GM13976 (cell line): ENCODE data around the gene TUBGCP3.

ENCODE experiments used
- DNase-seq: peaks from one replicate; pipeline ENCODE4 v3.0.0; 2012; ENCODE audit warnings: low spot score
- CTCF ChIP-seq: IDR thresholded peaks from 2 replicates; pipeline ENCODE4 v1.5.1; 2012; ENCODE audit warnings: borderline replicate concordance, mild to moderate bottlenecking; ENCODE audit not compliant: insufficient read depth; ENCODE audit errors: extremely low read depth, missing control alignments, control extremely low read depth
- in situ Hi-C: fragments of 300-500 bp; cut with MboI; formaldehyde crosslinking; loops from one replicate; pipeline ENCODE4 v1.12.0; 2022; ENCODE audit warnings: low sequenced_read_pairs, mixed read lengths, inconsistent platforms; ENCODE audit not compliant: unreplicated experiment

The TUBGCP3 gene

DNA sequence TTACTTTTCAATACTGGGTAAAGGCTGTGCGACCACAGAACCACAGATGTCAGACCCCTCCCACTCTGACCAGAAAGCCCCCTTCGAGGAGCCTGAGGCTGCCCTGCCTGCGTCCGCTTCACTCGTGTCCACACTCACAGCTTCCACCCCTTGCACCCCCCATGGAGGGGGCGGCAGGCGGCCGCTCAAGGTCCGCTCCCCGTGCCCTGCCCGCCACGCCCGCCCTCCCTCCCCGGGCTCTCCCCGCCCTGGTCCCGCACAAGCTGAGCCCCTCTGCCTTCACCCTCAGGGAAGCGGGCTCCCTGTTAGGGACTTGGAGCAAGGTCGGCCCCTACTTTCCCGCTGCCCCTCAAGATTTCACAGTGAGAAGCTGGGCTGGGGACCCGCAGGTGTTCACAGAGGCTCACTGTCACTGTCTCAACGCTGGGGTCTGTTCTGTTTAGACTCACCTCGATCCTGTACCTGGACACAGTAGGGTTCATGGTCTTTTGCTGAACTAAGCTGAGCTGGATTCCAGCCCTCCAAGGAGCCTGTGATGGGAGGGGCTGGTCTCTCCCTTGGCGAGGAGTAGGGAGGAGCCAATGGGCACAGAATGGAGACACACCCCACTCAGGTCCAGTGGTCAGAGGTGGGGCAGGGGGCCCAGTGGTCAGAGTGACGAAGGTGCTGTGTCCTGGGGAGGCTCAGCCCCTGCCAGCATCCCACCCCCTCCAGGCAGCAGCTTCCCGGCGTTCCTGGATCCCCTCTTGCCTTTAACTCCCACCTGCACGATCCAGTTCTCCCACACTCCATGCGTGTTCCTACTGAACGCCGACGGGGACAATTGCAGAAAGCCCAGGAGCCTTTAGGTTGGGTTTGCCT is 142.3 kb downstream of the TUBGCP3 start:
- TF ChIP-seq CTCF = no peak
- no peak for DNase-seq
- in situ Hi-C loops = loop anchor here (25.0 kb wide), 1 partner anchor 983 kb away; no protein-coding TSS in a partner anchor

DNA sequence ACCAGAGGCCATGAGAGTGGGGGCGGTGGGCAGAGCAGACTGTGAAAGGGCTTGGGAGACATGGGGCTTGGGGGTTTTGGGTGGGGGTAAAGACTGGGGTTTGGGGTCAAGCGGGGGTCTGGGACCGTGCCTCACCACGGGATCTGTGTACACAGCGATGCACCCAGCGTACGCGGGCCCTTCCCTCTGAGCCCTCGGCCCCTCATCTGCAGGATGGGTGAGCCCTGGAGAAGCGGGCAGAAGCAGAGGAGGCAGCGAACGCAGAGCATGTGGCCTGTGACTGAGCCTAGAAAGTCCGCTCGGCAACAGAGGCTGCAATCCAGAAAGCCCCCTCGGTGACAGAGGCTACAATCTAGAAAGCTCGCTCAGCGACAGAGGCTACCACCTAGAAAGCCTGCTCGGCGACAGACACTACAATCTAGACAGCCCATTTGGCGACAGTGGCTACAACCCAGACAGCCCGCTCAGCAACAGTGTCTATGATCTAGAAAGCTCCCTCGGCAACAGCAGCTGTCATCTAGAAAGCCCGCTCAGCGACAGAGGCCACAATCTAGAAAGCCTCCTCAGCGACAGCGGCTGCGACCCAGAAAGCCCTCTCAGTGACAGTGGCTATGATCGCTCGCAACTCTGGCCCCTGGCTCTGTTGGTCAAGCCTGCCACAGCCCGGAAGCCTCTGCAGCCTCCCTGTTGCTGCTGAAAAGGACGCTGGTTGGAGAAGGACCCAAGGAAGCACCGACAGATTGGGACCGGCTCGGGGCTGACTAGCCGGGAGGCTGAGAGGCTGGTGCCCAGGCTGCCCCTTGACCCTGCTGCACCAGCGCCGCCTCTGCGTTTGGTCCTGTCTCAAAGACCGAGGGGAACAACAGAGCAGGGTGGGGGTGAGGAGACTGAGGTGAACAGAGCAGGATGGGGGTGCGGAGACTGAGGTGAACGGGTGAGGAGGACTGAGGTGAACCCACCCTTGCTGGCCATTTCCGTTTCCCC is 143.2 kb downstream of the TUBGCP3 start:
- no peak for DNase-seq
- in situ Hi-C loops = loop anchor here (25.0 kb wide), 1 partner anchor 982 kb away; no protein-coding TSS in a partner anchor
- no peak for TF ChIP-seq CTCF

DNA sequence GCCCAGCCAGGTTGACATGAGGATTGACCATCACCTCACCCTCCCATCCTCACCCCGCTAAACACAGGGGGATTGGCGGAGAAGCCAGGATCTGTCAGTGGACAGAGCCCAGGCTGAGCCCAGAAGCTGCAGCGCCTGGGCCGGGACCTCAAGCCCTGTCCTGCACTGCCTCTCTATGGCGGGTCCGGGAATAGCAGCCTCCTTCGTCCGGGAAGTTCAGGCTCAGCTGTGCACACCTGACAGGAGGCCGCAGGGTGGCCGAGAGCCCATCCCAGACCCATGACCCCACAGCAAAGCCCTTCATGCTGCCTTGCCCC is 144.0 kb downstream of the TUBGCP3 start:
- DNase-seq = peak; percentile 88
- in situ Hi-C loops = loop anchor here (25.0 kb wide), 1 partner anchor 982 kb away; no protein-coding TSS in a partner anchor
- peak; percentile 95 for TF ChIP-seq CTCF

DNA sequence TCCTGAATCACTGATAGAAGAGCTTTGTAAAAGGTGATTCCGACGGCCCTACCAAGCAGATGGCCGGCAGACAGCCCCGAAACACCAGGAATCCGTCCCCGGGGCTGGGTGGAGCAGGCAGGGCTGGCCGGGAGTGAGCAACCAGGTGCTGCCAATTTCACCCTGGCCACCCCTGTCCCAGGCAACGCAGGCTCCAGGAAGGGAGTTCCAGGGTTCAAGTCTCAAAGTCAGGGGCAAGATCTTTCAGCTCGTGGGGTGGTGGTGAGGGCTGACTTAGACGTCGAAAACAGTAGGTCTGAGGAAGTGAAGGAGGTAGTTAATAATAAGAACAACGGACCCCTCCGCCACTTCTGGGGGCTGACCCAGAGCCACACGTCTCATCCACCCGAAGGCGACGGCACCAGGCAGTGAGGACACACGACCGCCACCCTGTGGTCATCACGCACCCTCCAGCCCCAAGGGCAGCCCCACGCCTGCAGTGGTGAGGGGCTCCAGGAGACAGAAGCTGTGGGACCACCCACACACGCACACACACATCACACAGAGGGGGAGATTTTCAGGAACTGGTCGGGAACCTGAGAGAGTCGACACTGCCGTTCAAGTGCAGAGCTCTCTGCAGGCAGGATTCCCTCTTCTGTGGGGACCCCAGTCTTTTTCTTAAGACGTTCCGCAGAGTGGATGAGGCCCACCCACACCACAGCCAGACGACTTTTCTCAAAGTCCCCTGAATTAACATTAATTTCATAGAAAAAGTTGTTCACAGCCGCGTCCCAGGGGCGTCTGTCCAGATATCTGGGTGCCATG is 144.6 kb downstream of the TUBGCP3 start:
- peak; percentile 33 for TF ChIP-seq CTCF
- DNase-seq = no peak
- in situ Hi-C loops = loop anchor here (25.0 kb wide), 1 partner anchor 981 kb away; no protein-coding TSS in a partner anchor

DNA sequence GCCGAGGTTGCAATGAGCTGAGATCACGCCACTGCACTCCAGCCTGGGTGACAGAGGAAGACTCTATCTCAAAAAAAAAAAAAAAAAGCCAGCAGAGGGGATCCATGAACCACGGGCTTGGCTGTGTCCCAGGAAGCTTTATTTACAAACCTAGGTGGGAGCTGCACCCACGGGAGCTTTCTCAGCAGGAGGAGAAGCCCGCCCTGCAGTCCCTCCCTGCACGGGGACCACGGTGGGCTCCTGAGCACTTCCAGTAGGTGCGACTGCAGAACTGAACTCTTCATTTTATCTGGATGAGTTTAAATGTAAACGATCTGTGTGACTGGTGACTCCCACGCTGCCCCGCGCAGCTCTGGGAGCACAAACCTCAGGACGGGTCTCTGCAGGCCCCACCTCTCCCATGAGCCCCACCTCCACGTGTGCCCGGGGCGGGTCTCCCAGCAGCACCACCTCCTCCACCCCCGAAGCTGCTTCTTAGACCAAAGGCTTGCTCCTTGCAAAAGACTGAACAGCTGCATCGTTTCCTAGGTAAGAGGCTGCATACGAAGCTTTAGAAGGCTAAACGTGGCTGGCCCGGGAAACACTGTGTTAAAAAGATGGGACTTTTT is 145.4 kb downstream of the TUBGCP3 start:
- no peak for TF ChIP-seq CTCF
- in situ Hi-C loops = loop anchor here (25.0 kb wide), 1 partner anchor 980 kb away; no protein-coding TSS in a partner anchor
- no peak for DNase-seq
